NCI-H2227 (cell line): ENCODE measurements around the gene RBPJL.

Source experiments
- DNase-seq: peaks from one replicate; lab custom pipeline; 2025; ENCODE audit not compliant: unreplicated experiment; lab: John Stamatoyannopoulos, UW

Gene RBPJL

DNA sequence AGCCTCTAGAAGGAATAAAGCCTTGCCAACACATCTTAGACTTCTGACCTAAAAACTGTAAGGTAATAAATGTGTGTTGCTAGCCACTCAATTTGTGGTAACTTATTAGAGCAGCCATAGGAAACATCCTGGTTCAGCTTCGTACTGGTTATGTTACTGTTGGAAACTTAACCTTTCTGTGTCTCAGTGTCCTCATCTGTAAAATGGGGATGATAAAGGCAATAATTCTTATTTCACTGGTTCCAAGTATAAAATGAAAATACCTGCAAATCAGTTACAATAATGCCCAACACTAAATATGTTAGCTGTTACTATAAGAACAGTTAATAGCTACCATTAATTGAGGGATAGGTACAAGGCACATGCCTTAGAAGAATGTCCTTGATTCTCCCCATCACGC lies 14.3 kb upstream of the RBPJL start:
- no peak for DNase-seq

GRCh38 chr20:45293041-45294002 lies 13.3 kb upstream of the RBPJL start:
- peak; percentile 91 for DNase-seq

DNA sequence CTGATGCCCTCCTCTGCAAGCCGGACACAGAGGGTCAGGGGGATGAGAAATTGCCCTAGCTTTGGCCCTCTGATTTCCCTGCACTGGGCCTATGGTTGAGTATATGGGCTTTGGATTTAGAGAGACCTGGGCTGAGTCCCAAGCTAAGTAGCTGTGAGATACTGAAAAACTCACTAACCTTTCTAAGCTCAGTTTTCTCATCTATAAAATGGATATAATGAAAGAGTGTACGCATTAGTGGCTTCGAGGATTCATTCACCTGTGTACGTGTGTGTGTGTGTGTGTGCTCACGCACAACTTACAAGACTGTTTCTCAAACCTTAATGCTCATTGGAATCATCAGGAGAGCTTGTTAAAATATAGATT lies 12.7 kb upstream of the RBPJL start:
- no peak for DNase-seq

DNA sequence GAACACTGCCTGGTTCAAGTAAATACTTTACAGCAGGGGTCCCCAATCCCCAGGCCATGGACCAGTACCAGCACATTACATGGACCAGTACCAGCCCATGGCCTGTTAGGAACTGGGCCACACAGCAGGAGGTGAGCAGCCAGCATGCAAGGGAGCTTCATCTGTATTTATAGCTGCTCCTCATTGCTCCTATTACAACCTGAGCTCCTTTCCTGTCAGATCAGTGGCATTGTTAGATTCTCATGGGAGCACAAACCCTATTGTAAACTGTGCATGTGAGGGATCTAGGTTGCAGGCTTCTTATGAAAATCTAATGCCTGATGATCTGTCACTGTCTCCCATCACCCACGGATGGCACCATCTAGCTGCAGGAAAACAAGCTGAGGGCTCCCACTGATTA lies 12.0 kb upstream of the RBPJL start:
- no peak for DNase-seq

DNA sequence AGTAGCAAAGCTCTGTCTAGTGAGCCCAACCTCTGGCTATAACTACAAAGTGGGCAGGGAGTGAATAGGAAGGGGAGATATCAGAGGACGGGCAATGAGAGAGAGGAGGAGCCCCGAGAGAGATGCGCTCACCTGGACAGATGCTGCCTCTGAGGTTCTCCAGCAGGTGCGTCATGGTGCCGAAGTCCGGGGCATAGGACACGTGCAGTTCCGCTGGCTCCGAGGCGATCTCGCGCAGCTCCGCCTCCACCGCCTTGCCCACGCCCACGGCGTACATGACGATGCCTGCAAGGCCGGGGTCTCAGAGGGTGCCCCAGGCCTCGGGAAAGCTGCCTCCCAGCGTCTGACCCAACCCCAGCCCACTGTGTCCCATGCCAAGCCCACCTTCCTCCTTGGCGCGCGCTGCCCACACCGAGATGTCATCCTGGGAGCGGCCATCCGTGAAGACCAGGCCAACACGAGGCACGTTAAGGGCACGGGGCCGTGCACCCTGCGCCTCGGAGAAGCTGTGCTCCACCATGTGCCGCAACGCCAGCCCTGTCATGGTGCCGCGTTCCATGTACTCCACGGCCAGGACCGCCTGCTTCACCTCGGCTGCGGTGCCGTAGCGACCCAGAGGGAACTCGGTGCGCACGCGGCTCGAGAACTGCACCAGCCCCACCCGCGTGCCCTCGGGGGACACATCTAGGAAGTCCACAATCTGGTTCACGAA lies 8.7 kb upstream of the RBPJL start:
- DNase-seq, result no peak

GRCh38 chr20:45299786-45300185 lies 6.9 kb upstream of the RBPJL start:
- DNase-seq, result no peak

DNA sequence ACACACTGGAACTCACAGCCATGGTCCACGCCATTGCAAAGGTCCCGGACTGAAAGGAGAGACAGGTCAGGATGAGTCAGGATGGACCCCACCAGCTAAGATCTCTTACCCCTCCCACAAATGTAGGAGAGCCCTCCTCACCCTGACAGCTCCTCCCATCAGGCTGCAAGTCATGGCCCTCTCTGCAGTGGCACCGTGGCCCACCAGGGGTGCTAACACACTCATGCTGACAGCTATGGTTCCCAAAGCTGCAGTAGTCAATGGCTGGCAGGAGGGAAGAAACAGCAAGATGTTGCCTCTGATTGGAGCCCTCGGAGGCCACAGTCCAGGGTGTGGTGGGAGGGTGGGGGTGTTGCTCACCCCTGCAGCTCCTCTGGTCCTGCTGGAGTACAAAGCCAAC lies 5.7 kb upstream of the RBPJL start:
- DNase-seq, result peak; percentile 50

DNA sequence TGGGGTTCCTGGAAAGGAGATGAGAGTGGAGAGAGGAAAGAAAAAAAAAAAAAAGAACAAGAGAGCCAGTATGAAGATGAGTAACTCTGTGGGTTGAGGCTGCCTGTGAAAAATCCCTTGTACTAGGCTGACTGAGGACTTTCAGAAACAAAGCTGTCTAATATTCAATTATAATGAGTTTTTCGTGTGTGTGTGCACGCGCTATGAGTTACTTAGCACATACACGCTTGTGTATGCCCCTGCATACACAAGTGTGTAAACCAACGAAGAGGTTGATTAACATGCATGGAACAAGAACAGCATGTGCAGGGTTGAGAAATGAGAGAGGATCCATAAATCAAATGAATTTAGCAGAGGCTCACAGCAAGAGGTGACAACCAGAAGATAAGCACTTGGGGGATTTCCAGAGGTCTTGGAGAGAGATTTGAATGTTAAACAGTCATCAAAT lies 4.8 kb upstream of the RBPJL start:
- no peak for DNase-seq

DNA sequence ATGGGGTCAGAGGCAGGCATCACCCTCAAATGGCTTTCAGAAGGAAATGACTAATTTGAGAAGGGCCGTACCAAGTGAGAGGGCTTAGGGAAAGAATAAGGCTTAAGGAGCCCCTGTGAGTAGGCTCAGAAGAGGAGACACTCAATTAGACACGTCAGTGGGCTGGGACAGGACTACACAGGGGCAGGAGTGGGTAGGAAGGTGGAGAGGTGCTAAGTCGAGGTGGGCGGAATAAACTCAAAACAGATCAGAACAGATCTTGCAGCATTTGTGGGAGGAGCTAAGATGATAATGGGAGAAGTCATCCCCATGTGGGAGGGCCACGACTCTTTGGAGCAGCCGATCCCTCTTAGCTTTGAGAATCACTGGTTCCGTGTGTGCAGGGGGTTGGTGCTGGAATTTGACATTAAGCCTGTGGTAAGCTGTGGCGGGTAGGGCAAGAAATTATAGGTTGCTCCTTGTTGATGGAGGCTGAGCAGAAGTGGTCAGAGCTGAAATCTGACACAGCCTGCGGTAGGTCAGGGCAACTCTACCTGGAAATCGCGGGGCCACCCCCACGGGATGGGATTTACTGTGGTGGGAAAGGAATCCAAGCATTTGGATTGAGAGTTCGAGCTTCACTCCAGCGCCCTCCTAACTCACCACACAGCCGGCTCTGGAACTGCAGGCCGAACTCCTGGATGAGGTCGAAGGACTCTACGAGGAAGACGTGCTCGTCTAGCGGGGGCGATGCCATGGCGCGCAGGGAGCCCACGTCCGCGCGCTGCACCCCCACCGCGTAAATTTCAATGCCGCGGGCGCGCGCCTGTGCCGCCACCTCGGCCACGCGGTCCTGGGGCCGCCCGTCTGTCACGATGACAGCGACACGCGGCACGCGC lies 2.8 kb upstream of the RBPJL start:
- no peak for DNase-seq

DNA sequence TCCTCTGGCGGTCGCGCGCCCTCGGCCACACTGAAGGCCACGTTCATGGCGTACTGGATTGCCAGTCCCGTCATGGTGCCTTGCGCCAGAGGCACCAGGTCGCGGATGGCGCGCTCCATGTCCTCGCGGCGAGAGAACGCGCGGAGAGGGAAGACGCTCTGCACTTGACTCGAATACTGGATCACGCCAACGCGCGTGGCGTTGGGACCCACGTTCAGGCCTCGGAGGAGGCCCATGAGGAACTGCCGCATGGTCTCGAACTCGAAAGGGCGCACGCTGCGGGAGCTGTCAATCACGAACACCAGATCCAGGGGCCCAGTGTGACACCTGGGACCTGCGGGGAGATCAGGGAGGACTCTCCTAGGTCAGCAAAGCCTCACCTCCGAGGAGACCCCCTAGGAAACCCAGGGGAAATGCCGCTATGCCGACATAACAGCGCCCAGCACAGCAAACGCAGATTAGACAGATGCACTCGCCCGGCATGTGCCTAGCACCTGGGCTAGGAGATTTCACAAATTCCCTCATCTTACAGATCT lies 2.1 kb upstream of the RBPJL start:
- no peak for DNase-seq

- no peak for DNase-seq
Observed at GRCh38 chr20:45305262-45305661, 1.4 kb upstream of the RBPJL start.

DNA sequence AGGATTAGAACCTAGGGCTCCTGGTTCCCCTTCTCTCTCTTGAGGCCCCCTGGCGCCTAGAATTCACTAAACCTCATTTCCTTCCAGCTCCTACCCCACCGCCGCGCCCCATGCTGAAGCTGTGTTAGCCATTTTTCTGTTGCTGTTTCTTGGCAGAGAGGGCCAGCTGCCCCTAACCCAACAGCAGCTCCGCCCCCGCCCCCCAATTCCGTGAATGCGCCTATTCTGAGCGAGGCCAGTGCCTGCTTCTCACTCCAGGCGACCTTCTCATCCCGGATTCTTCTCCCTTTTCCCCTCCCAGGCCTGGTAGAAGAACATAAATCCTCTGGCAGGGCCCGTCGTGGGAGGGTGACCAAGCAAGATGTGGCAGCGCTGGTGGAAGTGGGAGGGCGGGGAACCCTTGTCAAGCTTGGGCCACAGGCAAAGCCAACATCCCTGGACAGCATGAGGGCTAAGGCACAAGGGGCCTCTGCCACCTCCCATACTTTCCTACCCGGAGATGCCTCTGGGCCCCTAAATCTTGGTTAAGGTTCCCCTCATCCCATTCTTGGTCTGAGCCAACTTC lies 518 bp downstream of the RBPJL start:
- DNase-seq, result no peak

- no peak for DNase-seq
Observed at GRCh38 chr20:45308117-45308778, 1.6 kb downstream of the RBPJL start, which contains the start of gene MATN4. MATN4 (minus strand) TSS chr20:45308299; CDS start chr20:45305582, 2,717 bp downstream.

- no peak for DNase-seq
Observed at GRCh38 chr20:45309075-45309474, 2.4 kb downstream of the RBPJL start.

- peak; percentile 59 for DNase-seq
Observed at GRCh38 chr20:45311589-45312211, 5.1 kb downstream of the RBPJL start.

DNA sequence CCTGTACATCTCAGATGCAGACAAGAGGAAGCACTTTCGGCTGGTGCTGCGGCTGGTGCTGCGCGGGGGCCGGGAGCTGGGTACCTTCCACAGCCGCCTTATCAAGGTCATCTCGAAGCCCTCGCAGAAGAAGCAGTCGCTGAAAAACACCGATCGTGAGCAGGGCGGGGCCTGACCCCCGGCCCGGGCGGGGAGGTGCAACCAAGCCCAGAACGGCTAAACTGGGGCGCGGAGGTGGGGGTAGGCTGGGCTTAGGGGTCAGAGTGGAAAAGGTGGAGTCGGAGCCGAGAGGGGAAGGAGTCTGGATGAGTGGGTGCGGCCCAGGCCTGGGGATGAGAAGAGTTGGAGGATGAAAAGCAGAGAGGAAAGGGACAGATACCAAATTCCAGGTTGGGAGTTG lies 5.6 kb downstream of the RBPJL start:
- DNase-seq, result no peak

DNA sequence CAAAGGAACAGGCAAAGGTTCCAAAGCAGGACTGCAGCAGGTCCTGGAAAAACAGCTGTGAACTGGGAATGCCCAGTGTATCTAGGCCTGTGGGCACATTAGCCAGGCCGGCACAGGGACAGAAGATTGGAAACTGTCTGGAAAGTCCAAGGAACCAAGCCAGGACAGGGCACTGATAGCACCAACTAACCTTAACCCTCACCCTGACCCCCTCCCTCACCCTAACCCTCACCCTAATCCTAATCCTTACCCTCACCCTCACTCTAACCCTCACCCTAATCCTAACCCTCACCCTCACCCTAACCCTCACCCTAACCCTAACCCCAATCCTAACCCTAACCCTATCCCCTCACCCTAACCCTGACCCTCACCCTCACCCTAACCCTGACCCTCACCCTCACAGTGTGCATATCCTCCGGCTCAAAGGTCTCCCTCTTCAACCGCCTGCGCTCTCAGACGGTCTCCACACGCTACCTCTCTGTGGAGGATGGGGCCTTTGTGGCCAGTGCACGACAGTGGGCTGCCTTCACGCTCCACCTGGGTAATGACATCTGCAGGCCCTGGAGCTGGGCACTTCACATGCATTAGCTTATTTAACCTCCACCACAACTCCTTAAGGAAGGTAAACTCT lies 6.5 kb downstream of the RBPJL start:
- no peak for DNase-seq

GRCh38 chr20:45313943-45314342 lies 7.3 kb downstream of the RBPJL start:
- DNase-seq, result no peak

GRCh38 chr20:45315672-45316071 lies 9.0 kb downstream of the RBPJL start:
- no peak for DNase-seq
